Lower lobe of right lung (tissue), 2 donors: ENCODE results near the gene SPSB4. TPM values are rescaled to one million over a fixed set of nuclear protein-coding genes. Genes with fewer than 3 reads are reported as not detected.

ENCODE experiments used
- ATAC-seq, 2 donors: fragments of 200-7000 bp; cut with Tn5 transposase; one replicate each; pipeline ENCODE4 v1.9.1; 2020 to 2022; ENCODE audit warnings: mild to moderate bottlenecking in 2 of 2, moderate library complexity in 2 of 2
- DNase-seq: peaks from one replicate; pipeline ENCODE4 v3.0.0-alpha.2; 2020
- H3K27ac ChIP-seq: fragments of 200-600 bp; one replicate; pipeline ENCODE4 v1.8.0; 2022
- H3K27me3 ChIP-seq: fragments of 200-600 bp; one replicate; pipeline ENCODE4 v1.8.0; 2022; ENCODE audit warnings: low read depth
- H3K36me3 ChIP-seq: fragments of 200-600 bp; one replicate; pipeline ENCODE4 v1.8.0; 2022; ENCODE audit warnings: mild to moderate bottlenecking
- H3K4me1 ChIP-seq: fragments of 200-600 bp; one replicate; pipeline ENCODE4 v1.8.0; 2022
- H3K4me3 ChIP-seq: fragments of 200-600 bp; one replicate; pipeline ENCODE4 v1.8.0; 2022; ENCODE audit warnings: mild to moderate bottlenecking
- H3K9me3 ChIP-seq: fragments of 200-600 bp; one replicate; pipeline ENCODE4 v1.8.0; 2022
- intact Hi-C: fragments of 100-400 bp; cut with DNase I; formaldehyde crosslinking; loops from one replicate; pipeline ENCODE4 v1.11.0; 2022
- total RNA-seq: library from RNA; stranded (reverse); fragmentation: NEBNext Ultra II Directional; extraction: Animal tissue kit (Norgen Biotek cat#: 25700); gene quantifications from one replicate; pipeline ENCODE4 v1.2.1, GENCODE V29; 2021
- TF ChIP-seq, protein P1 (sequence below): fragments of 200-600 bp; IDR thresholded peaks from one replicate; pipeline ENCODE4 v1.8.0; 2022; ENCODE audit warnings: antibody characterized with exemption, mild to moderate bottlenecking
- donor health status: DM: no; HTN: yes; CAD: no; lungs with severe emphysema.

SPSB4 gene
- total RNA-seq, 1 donor from 2014 or later, result 0.80 TPM

DNA sequence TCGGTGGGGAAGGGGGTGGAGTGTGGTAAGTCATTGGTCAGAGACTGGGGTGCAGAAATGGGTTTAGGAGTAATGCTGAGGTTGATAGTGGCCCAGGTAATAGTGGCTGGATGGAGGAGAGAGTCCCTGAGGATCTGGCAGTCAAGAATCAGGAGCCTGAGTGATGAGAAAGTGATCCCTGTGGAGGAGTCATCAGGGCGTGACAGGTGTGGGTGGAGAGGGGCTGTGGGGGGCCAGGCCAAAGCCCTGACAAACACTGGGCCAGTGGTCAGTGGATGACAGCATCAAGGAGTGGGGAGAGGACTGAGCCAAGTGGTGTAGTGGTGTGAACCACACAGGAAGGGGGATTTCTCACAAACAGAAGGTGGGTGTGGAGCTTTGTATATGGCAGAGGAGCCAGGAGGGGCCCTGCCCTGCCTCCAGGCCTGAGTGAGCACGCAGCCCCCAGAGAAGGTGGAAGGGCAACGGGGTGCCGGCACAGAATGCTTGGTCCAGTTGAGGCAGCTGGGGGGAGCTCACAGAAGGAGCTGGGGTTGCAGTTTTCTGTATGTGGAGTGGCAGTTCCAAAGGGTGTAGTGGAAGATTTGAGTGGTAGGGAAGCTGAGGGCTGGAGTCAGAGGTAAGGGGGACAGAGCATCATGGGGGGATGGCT lies 77.1 kb downstream of the SPSB4 start:
- DNase-seq, result no peak
- intact Hi-C loops, result no loop called here
- ATAC-seq, result no peak

DNA sequence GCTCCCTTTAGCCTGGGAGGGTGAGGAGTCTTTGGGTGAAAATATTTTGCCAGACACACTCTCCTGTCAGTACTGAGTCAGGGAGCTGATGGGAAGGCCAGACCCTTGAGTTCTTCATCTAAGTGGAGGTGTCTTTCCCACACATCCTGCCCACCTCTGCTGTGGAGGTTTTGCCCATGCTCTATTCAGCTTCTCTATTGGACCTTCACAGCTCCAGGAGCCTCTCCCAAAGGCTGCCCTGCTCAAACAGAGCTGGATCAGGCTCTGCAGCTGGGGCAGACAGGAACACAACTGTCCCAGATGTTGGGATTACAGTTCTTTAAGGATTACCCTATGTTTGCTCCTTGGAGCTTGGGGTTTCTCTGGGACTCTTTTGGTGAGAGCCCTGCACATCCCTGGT lies 77.9 kb downstream of the SPSB4 start:
- H3K9me3 ChIP-seq, result no peaks in the 10 kb centered on the region
- ATAC-seq, result no peak
- DNase-seq, result no peak
- no peaks in the 10 kb centered on the region for H3K36me3 ChIP-seq
- no peak overlapping the region for H3K27ac ChIP-seq
- H3K27me3 ChIP-seq, result no peaks in the 10 kb centered on the region
- intact Hi-C loops, result no loop called here
- H3K4me3 ChIP-seq, result no peak overlapping the region
- no peaks in the 10 kb centered on the region for H3K4me1 ChIP-seq
- TF ChIP-seq, protein P1, sequence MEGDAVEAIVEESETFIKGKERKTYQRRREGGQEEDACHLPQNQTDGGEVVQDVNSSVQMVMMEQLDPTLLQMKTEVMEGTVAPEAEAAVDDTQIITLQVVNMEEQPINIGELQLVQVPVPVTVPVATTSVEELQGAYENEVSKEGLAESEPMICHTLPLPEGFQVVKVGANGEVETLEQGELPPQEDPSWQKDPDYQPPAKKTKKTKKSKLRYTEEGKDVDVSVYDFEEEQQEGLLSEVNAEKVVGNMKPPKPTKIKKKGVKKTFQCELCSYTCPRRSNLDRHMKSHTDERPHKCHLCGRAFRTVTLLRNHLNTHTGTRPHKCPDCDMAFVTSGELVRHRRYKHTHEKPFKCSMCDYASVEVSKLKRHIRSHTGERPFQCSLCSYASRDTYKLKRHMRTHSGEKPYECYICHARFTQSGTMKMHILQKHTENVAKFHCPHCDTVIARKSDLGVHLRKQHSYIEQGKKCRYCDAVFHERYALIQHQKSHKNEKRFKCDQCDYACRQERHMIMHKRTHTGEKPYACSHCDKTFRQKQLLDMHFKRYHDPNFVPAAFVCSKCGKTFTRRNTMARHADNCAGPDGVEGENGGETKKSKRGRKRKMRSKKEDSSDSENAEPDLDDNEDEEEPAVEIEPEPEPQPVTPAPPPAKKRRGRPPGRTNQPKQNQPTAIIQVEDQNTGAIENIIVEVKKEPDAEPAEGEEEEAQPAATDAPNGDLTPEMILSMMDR, result no peak

More for the DNA sequence above, 77.1 kb downstream of the SPSB4 start:
- no peaks in the 10 kb centered on the region for H3K9me3 ChIP-seq
- no peak overlapping the region for H3K27ac ChIP-seq
- TF ChIP-seq, protein P1, result no peak
- no peaks in the 10 kb centered on the region for H3K4me1 ChIP-seq
- no peaks in the 10 kb centered on the region for H3K36me3 ChIP-seq
- H3K4me3 ChIP-seq, result no peak overlapping the region
- H3K27me3 ChIP-seq, result no peaks in the 10 kb centered on the region

- H3K4me1 ChIP-seq, result no peaks in the 10 kb centered on the region
- no peak overlapping the region for H3K4me3 ChIP-seq
- ATAC-seq (peak in 1 of 2 donors; percentile 19), DNase-seq (no peak)
- H3K9me3 ChIP-seq, result no peaks in the 10 kb centered on the region
- H3K27me3 ChIP-seq, result no peaks in the 10 kb centered on the region
- no peaks in the 10 kb centered on the region for H3K36me3 ChIP-seq
- TF ChIP-seq, protein P1, result no peak
- H3K27ac ChIP-seq, result no peak overlapping the region
- intact Hi-C loops, result no loop called here
Measured at GRCh38 chr3:141129541-141130011, 78.4 kb downstream of the SPSB4 start.

DNA sequence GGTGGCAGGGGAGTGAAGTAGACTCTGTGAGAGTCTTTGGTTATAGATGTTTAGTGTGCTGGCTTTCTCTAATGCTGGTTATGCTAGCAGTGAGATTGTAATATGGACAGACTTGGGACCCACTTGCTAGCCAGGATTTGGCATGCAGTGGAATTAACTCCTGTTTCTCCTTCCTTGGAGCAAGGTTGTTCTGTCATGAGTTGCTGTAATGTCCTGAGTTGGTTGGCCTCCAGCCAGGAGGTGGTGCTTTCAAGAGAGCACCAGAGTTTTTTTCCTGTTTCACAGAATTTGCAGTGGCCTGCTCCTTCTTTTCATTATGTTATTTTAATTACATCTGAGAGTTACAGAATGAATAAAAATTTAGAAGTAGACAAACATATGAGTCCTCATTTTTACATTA lies 92.4 kb downstream of the SPSB4 start:
- TF ChIP-seq, protein P1, result no peak
- no peak for ATAC-seq
- H3K9me3 ChIP-seq, result peaks cover 11% of the 10 kb centered on the region
- no peaks in the 10 kb centered on the region for H3K4me1 ChIP-seq
- no peaks in the 10 kb centered on the region for H3K36me3 ChIP-seq
- H3K27me3 ChIP-seq, result no peaks in the 10 kb centered on the region
- no peak overlapping the region for H3K4me3 ChIP-seq
- DNase-seq, result no peak
- intact Hi-C loops, result no loop called here
- H3K27ac ChIP-seq, result no peak overlapping the region

- peaks cover 4% of the 10 kb centered on the region for H3K9me3 ChIP-seq
- no peaks in the 10 kb centered on the region for H3K27me3 ChIP-seq
- ATAC-seq (no peak), DNase-seq (no peak)
- H3K27ac ChIP-seq, result no peak overlapping the region
- TF ChIP-seq, protein P1, result no peak
- H3K36me3 ChIP-seq, result no peaks in the 10 kb centered on the region
- no peaks in the 10 kb centered on the region for H3K4me1 ChIP-seq
- no peak overlapping the region for H3K4me3 ChIP-seq
- intact Hi-C loops, result no loop called here
Measured at GRCh38 chr3:141146979-141147470, 95.9 kb downstream of the SPSB4 start.
